HL-60/S4 (cell line): ENCODE data around the gene NKX6-2.
"Not testable (repeated sequence)": the region's sequence is repeated elsewhere in the genome, so short reads cannot be mapped to it uniquely, and the experiment has no call there.

Experiments
- in situ Hi-C: fragments of 300-500 bp; cut with MboI; formaldehyde crosslinking; loops from 2 replicates; pipeline ENCODE4 v1.14.3; 2022; ENCODE audit warnings: low sequenced_read_pairs

Gene NKX6-2

DNA sequence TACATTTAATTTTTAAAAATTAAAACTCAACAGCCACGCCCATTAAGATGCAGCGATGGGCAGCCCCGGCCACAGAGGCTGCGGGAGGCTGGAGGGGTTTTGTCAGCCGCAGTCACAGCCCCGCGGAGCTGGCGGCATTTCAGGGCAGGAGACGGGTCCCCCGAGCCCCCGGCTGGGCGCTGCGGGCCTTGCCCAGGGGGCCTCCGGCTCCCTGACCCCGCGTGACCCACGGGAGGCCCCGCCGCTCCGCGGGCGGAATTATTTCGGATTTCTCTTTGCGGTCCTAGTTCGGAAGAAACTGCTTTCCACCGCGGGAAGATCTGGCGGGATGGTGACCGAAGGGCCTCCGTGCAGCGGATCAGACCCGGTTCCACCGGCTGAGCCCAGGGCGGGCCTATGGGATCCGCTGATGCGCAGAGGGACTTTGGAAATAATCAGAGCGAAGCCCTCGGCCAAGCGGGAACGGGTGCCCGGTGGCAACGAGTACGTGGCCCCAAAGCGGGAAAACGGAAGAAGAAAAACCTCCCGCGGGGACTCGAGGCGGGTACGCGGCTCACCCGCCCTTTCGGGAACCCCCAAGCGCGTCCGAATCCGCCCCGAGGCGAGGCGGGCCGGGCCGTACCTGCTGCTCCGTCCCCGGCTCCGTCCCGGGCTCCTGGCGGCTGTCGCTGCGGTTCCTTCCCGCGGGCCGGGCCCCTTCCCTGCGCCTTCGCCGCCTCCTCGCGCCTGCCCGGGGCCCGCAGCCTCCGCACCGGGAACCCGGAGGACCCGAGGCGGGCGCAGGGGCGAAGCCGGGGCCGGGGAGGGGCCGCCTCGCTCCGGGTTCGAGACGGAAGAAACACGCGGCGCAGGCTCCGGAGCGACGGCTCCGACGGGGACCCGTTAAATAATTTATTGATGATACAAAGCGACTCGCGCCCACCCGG is 1.7 kb downstream of the NKX6-2 start:
- in situ Hi-C loops, result no loop called here

DNA sequence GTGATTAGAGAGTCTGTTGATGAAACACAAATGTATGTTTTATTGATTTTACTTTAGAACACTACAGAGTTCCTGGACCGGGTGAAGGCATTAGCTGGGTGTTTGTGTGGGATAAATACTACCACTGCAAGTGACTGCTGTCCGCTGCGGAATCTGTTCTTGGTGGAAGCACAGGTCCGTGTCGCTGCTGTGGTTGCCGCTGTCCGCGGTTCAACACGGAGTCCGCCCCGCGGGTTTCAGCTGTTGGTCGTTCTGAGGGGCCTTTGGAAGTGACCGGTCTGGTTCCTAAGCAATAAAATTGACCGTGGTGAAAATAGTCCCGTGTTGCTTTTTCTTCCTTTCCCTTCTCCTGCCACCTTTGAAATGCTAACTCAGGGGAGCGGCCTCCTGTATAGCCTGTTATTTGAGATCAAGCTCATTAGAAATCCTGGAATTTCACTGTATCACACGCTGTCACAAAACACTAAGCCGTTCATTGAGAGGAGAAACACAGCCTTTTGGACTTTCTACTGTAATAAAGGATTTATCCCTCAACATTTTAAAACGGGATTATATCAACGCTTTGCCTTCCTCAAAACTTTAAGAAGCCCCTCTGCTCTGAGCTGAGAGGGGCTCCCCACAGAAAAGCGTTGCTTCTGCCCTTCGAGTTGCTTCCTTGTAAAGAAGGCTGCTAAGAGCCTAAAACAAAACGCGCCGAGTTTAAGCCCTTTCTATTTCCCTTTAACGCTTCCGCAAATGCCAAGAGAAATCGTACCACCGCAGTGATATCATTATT is 2.6 kb downstream of the NKX6-2 start:
- in situ Hi-C loops, result no loop called here

DNA sequence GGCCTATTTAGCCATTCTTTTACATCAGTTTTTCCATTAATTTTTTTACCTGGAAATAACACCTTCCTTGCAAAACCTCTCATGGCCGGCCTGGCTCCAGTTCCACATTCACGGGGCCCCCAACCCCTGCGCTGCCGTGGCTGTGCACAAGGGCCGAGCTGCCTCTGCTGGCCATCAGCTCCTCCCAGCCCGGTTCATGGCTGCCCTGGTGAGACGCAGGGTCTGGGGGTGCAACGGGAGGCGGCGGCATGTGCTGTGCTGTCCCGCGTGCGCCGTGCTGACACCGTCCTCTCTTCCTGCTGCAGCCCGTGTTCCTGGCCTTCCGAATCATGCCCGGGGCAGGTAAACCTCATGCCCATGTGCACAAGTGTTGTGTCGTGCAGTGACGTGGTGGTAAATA is 4.4 kb downstream of the NKX6-2 start:
- in situ Hi-C loops, result no loop called here

DNA sequence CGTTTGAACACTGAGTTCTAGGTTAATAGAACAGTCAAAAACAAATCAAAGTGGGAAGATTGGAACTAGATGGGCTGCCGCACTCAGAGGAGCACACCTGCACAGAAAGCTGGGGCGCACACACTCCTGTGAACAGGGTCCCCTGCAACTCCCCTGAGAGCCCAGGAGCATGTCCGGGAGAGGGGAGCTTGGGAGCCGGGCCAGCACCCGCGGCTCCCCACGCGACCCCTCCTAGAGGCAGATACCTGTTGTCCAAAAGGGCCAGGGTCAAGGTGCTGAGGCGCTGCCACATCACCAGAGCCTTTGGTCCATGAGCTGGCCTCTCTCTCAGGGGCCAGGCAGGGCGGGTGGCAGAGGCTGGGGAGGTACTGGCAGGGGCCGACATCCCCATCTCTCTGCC is 5.6 kb downstream of the NKX6-2 start:
- in situ Hi-C loops, result no loop called here

DNA sequence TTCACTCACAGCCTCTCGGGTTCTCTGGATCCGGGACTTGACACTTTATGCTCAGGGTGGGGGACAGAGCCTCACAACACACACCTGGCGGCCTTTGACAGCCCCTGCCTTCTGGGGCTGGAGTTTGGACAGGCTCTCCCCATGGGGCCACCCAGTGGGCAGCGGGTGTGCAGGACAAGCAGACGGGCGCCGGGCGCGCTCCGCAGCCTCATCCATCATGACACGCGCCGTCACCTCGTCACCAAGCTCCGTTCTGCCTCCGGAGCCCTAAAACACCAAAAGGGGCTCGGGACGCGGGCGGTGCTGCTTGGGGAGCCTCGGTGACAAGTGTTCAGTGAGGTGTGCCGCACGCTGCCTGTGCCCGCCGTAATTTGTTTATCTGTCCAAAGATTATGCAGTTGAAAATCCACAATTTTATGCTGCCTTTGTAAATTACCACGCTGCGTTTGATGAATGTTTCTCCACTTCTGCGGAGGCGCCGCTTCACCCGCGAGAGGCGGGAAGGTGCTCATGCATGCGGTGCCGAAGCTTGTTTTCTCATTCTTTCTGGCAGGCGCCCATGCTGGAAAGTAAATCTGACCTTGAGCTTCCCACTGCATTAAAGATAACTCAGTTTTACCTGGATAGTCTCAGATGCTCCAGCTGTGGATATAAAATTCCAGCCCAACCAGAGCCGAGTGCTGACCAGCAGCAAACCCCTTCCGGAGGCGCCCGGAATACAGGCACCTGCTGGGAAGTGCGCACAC is 6.2 kb downstream of the NKX6-2 start:
- in situ Hi-C loops, result no loop called here

DNA sequence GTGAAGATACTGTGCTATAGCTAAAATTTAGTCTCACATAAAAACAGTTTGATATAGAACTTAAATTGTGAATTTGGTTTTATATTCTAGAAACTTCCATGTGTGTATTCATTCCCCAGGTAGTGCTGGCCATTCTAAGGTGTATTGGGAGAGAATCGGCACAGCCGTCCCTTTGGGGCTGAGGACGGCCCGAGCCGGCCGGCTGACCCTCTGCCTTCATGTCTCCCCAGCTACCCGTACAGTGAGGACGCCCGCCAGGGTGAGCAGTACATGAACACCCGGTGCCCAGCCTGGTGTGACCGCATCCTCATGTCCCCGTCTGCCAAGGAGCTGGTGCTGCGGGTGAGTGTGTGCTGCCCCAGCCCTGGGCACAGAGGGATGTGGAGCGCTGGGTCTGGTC is 8.5 kb downstream of the NKX6-2 start:
- in situ Hi-C loops, result no loop called here

DNA sequence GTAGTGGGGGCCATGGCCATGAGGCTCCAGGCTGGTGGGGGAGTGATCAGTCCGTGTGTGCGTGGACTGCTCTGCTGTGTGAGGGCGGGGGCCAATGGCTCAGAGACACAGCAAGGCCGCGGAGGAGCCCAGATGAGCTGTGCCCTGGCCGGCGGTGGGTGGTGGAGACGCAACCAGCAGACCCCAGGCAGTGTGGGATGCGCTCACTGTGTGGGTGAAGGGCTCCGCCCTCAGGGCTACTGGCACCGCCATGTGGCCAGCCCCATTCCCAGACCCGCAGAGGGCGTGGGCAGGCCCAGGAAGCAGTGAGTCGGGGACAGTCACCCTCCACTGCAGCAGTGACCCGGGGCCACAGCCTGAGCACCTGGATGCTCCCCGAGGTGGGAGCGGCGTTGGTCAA is 9.1 kb downstream of the NKX6-2 start:
- in situ Hi-C loops, result no loop called here

DNA sequence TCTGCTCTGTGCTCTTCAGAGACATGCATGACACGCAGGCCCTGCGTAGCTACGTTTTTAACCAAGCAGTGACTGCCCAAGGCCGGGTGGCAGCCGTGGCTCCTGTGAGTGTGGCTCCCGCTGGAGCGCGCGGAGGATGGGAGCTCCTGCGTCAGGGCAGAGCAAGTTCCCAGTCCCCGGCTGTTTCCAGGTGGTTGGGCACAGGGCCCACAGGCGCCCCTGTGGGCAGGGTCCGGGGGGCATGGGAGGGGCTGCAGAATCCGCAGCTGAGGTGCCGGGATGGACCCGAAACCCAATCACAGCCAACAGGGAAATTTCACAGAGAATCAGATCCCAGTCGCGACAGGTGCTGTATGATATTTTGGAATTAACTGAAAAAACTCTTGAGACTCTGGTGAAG is 9.8 kb downstream of the NKX6-2 start:
- in situ Hi-C loops, result no loop called here

DNA sequence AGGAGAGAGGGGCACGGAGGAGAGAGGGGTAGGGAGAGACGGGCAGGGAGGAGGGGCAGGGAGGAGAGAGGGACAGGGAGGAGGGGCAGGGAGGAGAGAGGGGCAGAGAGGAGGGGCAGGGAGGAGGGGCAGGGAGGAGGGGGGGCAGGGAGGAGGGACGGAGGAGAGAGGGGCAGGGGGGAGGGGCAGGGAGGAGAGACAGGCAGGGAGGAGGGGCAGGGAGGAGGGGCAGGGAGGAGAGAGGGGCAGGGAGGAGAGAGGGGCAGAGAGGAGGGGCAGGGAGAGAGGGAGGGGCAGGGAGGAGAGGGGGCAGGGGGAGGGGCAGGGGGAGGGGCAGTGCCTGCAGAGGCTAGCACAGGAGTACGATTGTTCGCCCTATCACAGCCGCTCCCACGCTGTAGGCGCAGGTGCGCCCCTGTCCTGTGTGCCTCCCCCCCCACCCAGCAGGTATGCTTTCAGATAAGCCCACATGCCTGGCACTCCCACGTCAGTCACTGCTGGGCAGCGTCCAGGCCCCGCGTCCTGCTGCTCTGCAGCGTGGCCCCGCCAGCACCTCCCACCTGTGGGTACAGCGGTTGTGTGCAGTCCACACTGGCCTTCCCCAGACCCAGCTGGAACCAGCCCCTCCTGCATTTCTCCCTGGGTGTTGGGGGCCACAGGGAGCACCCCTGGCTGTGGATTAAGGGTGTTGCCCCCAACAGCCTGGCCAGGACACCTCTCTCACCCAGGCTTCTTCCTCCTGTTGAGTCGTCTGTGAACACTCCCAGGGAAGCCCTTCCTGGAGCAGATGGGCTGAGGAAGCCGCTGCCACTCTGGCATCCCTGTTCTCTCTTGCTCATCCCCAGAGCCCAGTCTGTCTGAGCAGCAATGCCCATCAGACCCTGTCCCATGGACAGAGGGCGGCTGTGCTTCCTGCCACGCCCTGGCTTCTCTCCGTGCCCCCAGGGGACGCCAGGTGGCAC is 10.8 kb downstream of the NKX6-2 start:
- in situ Hi-C loops, result no loop called here

DNA sequence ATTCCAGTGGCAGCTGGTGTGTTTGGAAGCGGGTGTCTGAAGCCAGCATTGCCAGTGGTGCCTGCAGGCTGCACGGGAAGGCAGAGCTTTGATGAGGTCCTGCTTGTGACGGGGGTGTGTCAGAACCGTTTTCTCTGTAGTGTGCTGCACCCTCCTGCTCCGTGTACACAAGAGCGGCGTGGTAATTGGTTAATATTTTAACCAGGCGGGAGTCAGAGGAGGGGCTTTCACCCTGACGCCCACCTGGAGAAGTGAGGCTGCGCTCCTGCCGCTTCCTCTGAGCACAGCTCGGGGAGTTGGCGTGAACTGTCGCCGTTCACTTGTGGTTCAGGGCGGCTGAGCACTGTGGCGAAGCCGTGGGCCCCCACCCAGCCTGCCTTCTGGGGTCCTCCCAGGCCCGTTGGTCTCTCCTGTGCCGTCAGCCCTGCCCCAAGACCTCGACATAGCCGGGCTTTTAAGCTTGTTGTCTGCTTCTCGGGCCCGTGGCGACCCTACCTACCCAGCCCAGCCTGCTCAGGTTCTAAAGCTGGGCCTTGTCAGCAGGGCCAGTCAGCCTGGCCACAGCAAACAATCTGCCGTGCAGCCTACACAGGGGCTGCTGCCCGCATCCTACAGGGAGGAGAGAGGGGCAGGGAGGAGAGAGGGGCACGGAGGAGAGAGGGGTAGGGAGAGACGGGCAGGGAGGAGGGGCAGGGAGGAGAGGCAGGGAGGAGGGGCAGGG is 11.6 kb downstream of the NKX6-2 start:
- in situ Hi-C loops, result no loop called here

DNA sequence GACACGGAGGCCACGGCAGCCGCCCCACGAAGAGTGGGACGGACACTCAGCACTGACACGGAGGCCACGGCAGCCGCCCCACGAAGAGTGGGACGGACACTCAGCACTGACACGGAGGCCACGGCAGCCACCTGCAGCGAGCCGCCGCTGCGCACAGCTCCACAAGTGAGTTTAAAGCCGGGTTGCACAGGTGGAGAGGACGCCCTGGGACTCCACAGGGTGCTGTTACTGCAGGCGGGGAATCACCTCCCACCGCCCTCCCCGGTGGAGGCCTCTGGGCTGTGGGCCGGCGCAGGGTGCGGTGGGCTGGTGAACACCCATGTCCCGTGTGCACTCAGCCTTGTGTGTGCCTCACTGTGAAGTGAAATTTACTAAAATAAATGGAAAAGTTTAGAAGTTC is 13.1 kb downstream of the NKX6-2 start:
- in situ Hi-C loops, result not testable (repeated sequence)

DNA sequence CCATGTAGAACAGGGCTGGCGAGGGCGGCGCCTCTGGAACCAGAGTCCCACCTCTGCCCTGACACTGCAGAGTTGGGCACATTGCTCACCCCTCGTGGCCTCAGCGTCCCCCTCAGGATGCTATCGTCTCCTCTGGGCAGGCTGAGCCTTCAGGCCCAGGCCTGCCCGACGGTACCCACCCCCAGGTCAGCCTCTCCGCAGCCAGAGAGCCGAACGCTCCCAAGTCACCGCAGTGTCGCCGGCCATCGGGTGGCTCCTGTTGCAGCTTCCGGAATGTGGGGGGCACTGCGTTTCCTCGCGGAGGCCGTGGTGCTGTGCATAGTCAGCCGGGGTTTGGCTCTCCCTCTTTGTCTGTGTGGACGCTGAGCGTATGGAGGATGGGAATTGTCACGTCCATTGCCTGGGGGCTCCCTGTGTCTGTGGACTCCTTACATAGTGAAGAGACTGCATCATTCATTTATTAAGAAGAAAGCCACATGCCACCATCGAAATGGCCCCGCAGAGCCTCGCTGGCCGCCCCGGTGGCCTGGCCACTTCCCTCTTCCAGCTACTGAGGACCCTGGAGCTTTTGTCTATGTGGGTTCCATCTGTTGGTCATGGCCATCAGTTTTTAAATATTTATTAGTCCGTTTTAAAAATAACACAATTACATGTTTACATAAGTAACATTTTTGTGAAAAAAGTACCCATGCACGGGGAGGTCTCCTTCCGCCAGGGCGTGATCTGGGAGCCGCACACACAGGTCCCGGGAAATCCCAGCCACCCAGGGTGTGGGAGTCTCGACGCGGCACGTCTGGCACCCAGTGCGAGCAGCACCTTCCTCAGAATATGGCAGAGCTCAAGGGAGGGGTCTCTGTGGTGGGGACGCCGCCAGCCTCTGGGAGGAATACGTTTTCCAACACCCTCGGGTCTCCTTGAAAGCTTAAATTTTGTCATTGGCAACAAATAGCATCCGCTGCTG is 15.6 kb downstream of the NKX6-2 start:
- in situ Hi-C loops, result no loop called here

DNA sequence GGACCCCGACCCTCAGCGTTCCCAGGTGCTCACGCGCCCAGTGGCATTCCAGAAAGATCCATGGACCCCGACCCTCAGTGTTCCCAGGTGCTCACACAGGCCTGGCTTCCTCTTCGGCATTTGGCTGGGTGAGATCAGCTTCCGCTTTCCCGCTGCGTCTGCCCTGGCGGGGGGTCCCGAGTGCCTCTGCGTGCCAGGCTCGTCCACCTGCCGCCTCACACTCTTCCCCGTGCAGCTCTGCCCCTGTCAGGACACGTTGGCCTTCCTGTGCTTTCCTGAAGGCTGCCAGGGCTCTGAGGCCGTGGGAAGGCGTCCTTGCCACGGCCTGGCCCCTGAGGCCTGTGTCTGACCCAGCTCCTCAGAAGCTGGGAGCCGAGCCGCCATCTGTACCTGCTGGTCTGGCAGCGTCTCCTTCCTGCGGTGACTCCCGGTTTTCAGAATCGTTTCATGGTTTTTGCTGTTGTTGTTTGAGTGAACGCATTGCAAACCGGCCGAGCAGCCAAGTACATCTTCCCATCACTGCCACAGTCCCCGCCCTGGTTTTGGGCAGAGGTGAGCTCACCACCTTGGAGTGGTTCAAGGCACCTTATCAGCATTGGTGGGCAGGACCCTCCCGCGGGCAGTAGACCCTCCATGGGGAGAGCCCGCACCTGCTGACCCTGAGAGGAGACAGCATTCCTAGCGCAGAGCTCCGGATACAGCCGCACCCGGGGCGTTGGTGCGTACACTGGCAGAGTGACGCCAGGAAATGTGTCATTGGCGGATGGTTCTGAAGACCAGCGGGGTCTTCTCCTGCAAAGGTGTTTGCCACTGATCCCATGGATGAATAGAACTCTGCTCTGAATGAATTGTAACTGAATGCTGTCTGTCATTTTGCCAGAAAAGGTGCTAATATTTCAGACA is 17.4 kb downstream of the NKX6-2 start:
- in situ Hi-C loops, result no loop called here

DNA sequence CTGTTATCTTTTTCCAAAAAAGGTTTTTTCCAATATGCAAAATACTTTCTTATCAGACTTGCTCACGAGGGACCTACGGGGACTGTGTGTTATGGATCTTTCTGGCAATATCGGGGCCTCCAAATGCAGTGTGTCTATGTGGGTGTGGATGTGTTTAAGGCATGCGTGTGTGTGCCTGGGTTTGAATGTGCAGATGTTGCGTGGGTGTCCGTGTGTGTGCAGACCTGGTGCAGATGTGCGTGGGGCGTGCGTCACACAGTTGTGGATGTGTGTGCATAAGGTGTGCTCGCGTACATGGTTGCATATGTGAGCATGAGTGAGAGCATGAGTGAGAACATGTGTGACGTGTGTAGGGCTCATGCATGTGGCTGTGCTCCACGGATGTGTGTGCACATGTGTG is 19.7 kb downstream of the NKX6-2 start:
- in situ Hi-C loops, result no loop called here

DNA sequence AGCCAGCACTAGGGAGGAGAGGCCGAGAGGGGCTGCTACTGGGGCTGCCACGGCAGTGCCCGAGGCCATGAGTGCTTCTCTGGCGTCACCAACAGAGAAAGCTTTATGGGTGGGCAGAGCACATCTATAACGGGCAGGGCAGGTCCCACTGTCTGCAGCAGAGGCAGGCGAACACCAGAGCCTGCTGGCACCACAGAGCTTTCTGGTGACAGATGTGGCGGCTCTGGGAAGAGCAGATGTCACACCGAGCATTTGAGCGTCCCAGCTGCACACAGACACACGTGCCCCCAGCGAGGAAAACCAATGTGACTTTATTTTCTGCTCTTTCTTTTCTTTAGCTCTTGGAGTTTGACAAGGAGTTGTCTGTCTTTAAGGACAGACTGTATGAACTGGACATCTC is 20.5 kb downstream of the NKX6-2 start:
- in situ Hi-C loops, result no loop called here

DNA sequence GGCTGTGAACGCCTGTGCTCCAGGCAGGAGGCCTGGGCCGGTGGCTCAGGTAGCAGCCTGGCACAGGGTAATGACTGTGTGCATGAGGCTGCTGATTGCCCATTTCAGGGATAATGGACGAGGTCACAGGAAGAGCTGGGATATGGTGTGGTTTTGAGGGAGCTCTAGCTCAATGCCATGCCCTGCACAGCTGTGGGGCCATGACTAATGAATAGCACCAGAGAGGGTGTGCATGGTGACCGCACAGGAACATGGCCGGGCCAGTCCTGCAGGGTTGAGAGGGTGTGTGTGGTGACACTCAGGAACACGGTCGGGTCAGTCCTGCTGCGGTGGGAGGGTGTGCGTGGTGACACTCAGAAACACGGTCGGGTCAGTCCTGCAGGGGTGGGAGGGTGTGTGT is 21.8 kb downstream of the NKX6-2 start:
- in situ Hi-C loops, result no loop called here

DNA sequence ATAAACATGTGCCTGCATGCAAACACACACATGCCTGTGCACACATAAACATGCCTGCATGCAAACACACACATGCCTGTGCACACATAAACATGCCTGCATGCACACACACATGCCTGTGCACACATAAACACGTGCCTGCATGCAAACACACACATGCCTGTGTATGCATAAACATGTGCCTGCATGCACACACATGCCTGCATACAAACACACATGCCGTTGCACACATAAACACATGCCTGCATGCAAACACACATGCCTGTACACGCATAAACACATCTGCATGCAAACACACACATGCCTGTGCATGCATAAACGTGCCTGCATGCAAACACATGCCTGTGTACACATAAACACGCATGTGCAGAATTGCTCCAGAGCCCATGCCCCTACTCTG is 22.4 kb downstream of the NKX6-2 start:
- in situ Hi-C loops, result no loop called here

DNA sequence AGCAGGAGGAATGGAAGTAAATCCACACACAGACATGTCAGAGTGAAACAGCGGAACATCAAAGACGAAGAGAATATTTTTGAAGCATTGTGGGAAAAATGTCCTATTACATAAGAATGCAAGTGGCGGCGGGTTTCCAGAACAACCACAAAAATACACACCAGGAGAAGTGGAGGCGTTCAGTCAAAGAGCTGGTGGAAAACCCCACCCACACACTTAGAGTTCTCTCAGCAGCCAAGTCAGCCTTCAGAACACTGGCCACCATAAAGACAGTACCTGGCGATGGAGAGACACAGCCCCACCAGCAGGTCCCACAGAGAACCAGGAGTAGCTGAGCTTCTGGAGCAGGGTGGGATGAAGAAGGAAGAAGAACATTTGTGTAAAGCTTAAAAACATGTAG is 23.7 kb downstream of the NKX6-2 start:
- in situ Hi-C loops, result no loop called here
